Esophagus muscularis mucosa (tissue), 4 donors: ENCODE data around the gene SLC13A2. TPM values are rescaled to one million over a fixed set of nuclear protein-coding genes. Genes with fewer than 3 reads are reported as not detected.

Experiments
- DNase-seq: peaks from one replicate; pipeline ENCODE4 v3.0.0-alpha.2; 2017; ENCODE audit errors: extremely low spot score
- H3K27ac ChIP-seq, 4 donors: fragments of 200-600 bp; sonication (generic); replicated peaks in 1 of 4; 1 replicate in 3 of 4; 2 replicates in 1 of 4; pipeline ENCODE4 v1.5.1; 2016 to 2019; ENCODE audit warnings: mild to moderate bottlenecking in 1 of 4
- H3K27me3 ChIP-seq, 4 donors: fragments of 200-600 bp; sonication (generic); one replicate each; pipeline versions ENCODE4 v1.5.1 to v1.6.0; 2016 to 2019
- H3K36me3 ChIP-seq, 4 donors: fragments of 200-600 bp; sonication (generic); one replicate each; pipeline ENCODE4 v1.5.1; 2016 to 2019
- H3K4me1 ChIP-seq, 4 donors: fragments of 200-600 bp; sonication (generic); one replicate each; pipeline ENCODE4 v1.5.1; 2016 to 2019
- H3K4me3 ChIP-seq, 4 donors: fragments of 200-600 bp; sonication (generic); 1 replicate in 2 of 4; 2 replicates in 2 of 4; pipeline ENCODE4 v1.5.1; 2016 to 2019; ENCODE audit warnings: mild to moderate bottlenecking in 4 of 4, moderate library complexity in 1 of 4
- H3K9me3 ChIP-seq, 4 donors: fragments of 200-600 bp; sonication (generic); 1 replicate in 3 of 4; 2 replicates in 1 of 4; pipeline ENCODE4 v1.5.1; 2016 to 2019
- CTCF ChIP-seq, 3 experiments: fragments of 200-600 bp in 2 of 3; fragments of 450-650 bp in 1 of 3; sonication (generic) in 2 of 3; IDR thresholded peaks; one replicate each; pipeline ENCODE4 v1.5.1; 2017 to 2019; ENCODE audit warnings: antibody characterized with exemption in 3 of 3, mild to moderate bottlenecking in 2 of 3, moderate library complexity in 1 of 3
- EP300 ChIP-seq: sonication (generic); formaldehyde crosslinking; IDR thresholded peaks from one replicate; pipeline ENCODE4 v1.6.1; 2017; ENCODE audit warnings: antibody characterized with exemption
- POLR2A ChIP-seq: fragments of 450-650 bp; IDR thresholded peaks from one replicate; pipeline ENCODE4 v1.6.1; 2017; ENCODE audit warnings: antibody characterized with exemption, moderate library complexity, mild to moderate bottlenecking, low read depth
- POLR2AphosphoS5 ChIP-seq, 2 donors: sonication (generic); formaldehyde crosslinking; IDR thresholded peaks; one replicate each; pipeline ENCODE4 v1.6.1; 2017; ENCODE audit warnings: antibody characterized with exemption in 2 of 2
- WGBS: methylation state at CpG from one replicate; pipeline ENCODE4 v1.1.5; 2018; 5-methylcytosine and 5-hydroxymethylcytosine counted together
- intact Hi-C: fragments of 100-400 bp; cut with DNase I; formaldehyde crosslinking; loops from one replicate; pipeline ENCODE4 v1.15.1; 2023
- total RNA-seq, 4 donors: library from RNA; depleted of rRNA; stranded (reverse); fragments of >200 nt; gene quantifications; one replicate each; pipeline versions ENCODE4 v1.1.0 to v1.2.1, GENCODE V29; 2016

SLC13A2 gene
- total RNA-seq, 4 donors from 2014 or later, result not detected

- peaks cover 0 to 6% (median 0%) of the 10 kb centered on the region in 4 donors for H3K4me1 ChIP-seq
- no peak overlapping the region for H3K4me3 ChIP-seq
- H3K27ac ChIP-seq, result no peak overlapping the region
- peaks cover 0 to 25% (median 0%) of the 10 kb centered on the region in 4 donors for H3K27me3 ChIP-seq
- H3K36me3 ChIP-seq, result no peaks in the 10 kb centered on the region
- DNase-seq, result no peak
- WGBS, result 73% methylated on average over 9 of the region's 9 CpGs
- TF ChIP-seq EP300 (no peak), POLR2AphosphoS5 (IDR thresholded peaks at IDR 0.05) (no peak), CTCF (IDR thresholded peaks at IDR 0.05) (no peak), POLR2A (no peak)
- no peaks in the 10 kb centered on the region for H3K9me3 ChIP-seq
- intact Hi-C loops, result no loop called here
Observed at GRCh38 chr17:28499684-28500357, 26.4 kb downstream of the SLC13A2 start.

- H3K9me3 ChIP-seq, result no peaks in the 10 kb centered on the region
- TF ChIP-seq CTCF (IDR thresholded peaks at IDR 0.05), result no peak
- no peak for TF ChIP-seq EP300
- TF ChIP-seq POLR2AphosphoS5 (IDR thresholded peaks at IDR 0.05), result no peak
- TF ChIP-seq POLR2A, result no peak
- WGBS, result 58% methylated on average over 13 of the region's 13 CpGs
- no peak overlapping the region for H3K27ac ChIP-seq
- no peaks in the 10 kb centered on the region for H3K36me3 ChIP-seq
- H3K4me1 ChIP-seq, result peaks cover 0 to 6% (median 0%) of the 10 kb centered on the region in 4 donors
- DNase-seq, result no peak
- H3K4me3 ChIP-seq, result no peak overlapping the region
- peaks cover 0 to 23% (median 0%) of the 10 kb centered on the region in 4 donors for H3K27me3 ChIP-seq
- intact Hi-C loops, result no loop called here
Observed at GRCh38 chr17:28500712-28501379, 27.4 kb downstream of the SLC13A2 start.

- TF ChIP-seq CTCF (IDR thresholded peaks at IDR 0.05) (no peak), POLR2AphosphoS5 (IDR thresholded peaks at IDR 0.05) (no peak), EP300 (no peak), POLR2A (no peak)
- Histone ChIP-seq H3K4me3 (no peak overlapping the region), H3K9me3 (no peaks in the 10 kb centered on the region), H3K4me1 (peaks cover 0 to 6% (median 0%) of the 10 kb centered on the region in 4 donors), H3K27me3 (peaks cover 0 to 23% (median 0%) of the 10 kb centered on the region in 4 donors), H3K27ac (no peak overlapping the region), H3K36me3 (no peaks in the 10 kb centered on the region)
- DNase-seq, result no peak
- 75% methylated on average over 1 of the region's 3 CpGs for WGBS
- intact Hi-C loops, result no loop called here
Observed at GRCh38 chr17:28501421-28502284, 28.2 kb downstream of the SLC13A2 start.

- Histone ChIP-seq H3K27ac (no peak overlapping the region), H3K4me3 (no peak overlapping the region), H3K36me3 (no peaks in the 10 kb centered on the region), H3K27me3 (peaks cover 0 to 34% (median 2%) of the 10 kb centered on the region in 4 donors), H3K4me1 (peaks cover 0 to 6% (median 2%) of the 10 kb centered on the region in 4 donors), H3K9me3 (no peaks in the 10 kb centered on the region)
- no peak for DNase-seq
- no peak for TF ChIP-seq EP300
- TF ChIP-seq CTCF (IDR thresholded peaks at IDR 0.05), result no peak
- TF ChIP-seq POLR2A, result no peak
- no peak for TF ChIP-seq POLR2AphosphoS5 (IDR thresholded peaks at IDR 0.05)
- WGBS, result 58% methylated on average over 3 of the region's 3 CpGs
- intact Hi-C loops, result no loop called here
Observed at GRCh38 chr17:28503420-28503819, 30.0 kb downstream of the SLC13A2 start.
